PFSK-1 (cell line): ENCODE results near the gene FAM216B.

Experiments
- FOXP2 ChIP-seq: optimal IDR thresholded peaks from 2 replicates; pipeline ENCODE3; 2011; ENCODE audit warnings: borderline replicate concordance, control low read depth, inconsistent platforms; ENCODE audit not compliant: insufficient read depth; ENCODE audit errors: extremely low read length, extremely low read depth
- POLR2AphosphoS5 ChIP-seq: IDR thresholded peaks from 2 replicates; pipeline ENCODE4 v1.6.1; 2012; ENCODE audit warnings: low read depth, mild to moderate bottlenecking, control low read depth, low read length, moderate library complexity
- SIN3A ChIP-seq: IDR thresholded peaks from 2 replicates; pipeline ENCODE4 v1.6.1; 2012; ENCODE audit warnings: mild to moderate bottlenecking, low read length, moderate library complexity, borderline replicate concordance; ENCODE audit not compliant: insufficient read depth
- TAF1 ChIP-seq: IDR thresholded peaks from 2 replicates; pipeline ENCODE4 v1.6.1; 2012; ENCODE audit warnings: low read length, control low read depth, borderline replicate concordance; ENCODE audit not compliant: insufficient read depth
- TF ChIP-seq, protein P1 (sequence below), 2 experiments: IDR thresholded peaks; 2 replicates each; pipeline versions ENCODE4 v1.6.1 to v1.8.0; 2011 to 2012; ENCODE audit warnings: low read depth in 2 of 2, low read length in 2 of 2, control low read depth in 1 of 2, inconsistent platforms in 1 of 2, mild to moderate bottlenecking in 1 of 2, moderate library complexity in 1 of 2; ENCODE audit not compliant: insufficient read depth in 1 of 2

Gene FAM216B

DNA sequence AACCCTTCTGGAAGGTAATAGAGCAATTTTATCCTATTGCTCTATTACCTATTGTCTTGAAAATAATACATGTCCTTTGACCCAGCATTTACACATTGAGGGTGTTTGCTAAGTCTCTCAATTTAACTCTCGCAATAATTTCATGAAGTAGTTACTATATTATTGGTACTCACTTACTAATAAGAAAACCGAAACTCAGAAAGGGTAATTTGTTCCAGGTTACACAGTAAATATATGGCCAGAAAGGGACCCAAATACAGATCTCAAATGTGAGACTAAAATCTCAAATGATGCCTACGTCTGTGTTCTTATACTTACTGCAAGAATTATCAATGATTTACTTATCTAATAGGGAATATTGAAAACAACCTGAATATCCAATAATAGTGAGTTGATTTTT is 29.7 kb upstream of the FAM216B start:
- TF ChIP-seq SIN3A (no peak), TAF1 (no peak), FOXP2 (no peak), POLR2AphosphoS5 (no peak)
- TF ChIP-seq, protein P1, sequence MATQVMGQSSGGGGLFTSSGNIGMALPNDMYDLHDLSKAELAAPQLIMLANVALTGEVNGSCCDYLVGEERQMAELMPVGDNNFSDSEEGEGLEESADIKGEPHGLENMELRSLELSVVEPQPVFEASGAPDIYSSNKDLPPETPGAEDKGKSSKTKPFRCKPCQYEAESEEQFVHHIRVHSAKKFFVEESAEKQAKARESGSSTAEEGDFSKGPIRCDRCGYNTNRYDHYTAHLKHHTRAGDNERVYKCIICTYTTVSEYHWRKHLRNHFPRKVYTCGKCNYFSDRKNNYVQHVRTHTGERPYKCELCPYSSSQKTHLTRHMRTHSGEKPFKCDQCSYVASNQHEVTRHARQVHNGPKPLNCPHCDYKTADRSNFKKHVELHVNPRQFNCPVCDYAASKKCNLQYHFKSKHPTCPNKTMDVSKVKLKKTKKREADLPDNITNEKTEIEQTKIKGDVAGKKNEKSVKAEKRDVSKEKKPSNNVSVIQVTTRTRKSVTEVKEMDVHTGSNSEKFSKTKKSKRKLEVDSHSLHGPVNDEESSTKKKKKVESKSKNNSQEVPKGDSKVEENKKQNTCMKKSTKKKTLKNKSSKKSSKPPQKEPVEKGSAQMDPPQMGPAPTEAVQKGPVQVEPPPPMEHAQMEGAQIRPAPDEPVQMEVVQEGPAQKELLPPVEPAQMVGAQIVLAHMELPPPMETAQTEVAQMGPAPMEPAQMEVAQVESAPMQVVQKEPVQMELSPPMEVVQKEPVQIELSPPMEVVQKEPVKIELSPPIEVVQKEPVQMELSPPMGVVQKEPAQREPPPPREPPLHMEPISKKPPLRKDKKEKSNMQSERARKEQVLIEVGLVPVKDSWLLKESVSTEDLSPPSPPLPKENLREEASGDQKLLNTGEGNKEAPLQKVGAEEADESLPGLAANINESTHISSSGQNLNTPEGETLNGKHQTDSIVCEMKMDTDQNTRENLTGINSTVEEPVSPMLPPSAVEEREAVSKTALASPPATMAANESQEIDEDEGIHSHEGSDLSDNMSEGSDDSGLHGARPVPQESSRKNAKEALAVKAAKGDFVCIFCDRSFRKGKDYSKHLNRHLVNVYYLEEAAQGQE (IDR thresholded peaks at IDR 0.05; ENCODE audit: insufficient read depth in 1 of 2, low read depth in 2 of 2, low read length in 2 of 2), result no peak

- TF ChIP-seq, protein P1 (IDR thresholded peaks at IDR 0.05; ENCODE audit: insufficient read depth in 1 of 2, low read depth in 2 of 2, low read length in 2 of 2), result no peak
Observed at GRCh38 chr13:42752731-42753130, 28.7 kb upstream of the FAM216B start.

- TF ChIP-seq SIN3A (no peak), POLR2AphosphoS5 (no peak), FOXP2 (no peak), TAF1 (no peak)
- TF ChIP-seq, protein P1 (IDR thresholded peaks at IDR 0.05; ENCODE audit: insufficient read depth in 1 of 2, low read depth in 2 of 2, low read length in 2 of 2), result no peak
Observed at GRCh38 chr13:42753697-42754096, 27.7 kb upstream of the FAM216B start.

DNA sequence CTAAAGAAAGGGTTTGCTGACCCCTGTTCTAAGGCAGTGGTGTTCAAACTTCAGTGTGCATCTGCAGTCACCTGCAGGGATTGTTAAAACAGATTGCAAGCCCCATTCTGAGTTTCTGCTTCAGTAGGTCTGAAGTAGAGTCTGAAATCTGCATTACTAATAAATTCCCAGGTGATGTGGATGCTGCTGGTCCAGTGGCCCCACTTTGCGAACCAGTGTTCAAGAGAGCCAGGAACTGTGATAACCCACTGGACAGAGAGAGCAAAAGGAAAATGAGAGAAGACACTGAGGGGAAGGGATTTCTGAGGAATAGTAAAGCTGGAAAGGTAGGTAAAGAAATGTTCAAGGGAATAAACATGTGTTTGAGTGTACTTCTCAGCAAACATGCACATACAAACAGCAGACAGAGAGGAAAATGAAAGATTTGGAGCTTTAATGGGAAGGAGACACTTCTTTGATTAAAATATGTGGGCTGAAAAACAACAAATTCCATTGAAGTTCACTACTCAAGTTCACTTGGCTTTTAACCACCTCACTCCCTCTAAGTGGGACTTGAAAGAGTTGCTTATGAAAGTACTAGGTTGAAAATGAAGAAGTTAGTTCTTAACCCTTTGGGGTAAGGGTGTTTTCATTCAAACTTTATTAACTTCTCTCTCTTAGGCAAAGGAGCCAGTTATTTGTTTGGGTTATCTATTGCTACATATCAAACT is 26.4 kb upstream of the FAM216B start:
- TF ChIP-seq, protein P1 (IDR thresholded peaks at IDR 0.05; ENCODE audit: insufficient read depth in 1 of 2, low read depth in 2 of 2, low read length in 2 of 2), result no peak
- TF ChIP-seq FOXP2 (no peak), TAF1 (no peak), SIN3A (no peak), POLR2AphosphoS5 (no peak)
